Duodenal mucosa (tissue), 2 donors: ENCODE results near the gene ELFN2.
"Not testable (repeated sequence)": the region's sequence is repeated elsewhere in the genome, so short reads cannot be mapped to it uniquely, and the experiment has no call there.

ENCODE experiments used
- H3K27ac ChIP-seq: one replicate; pipeline ENCODE4 v1.7.0; 2013; ENCODE audit warnings: low read depth, low read length
- H3K27me3 ChIP-seq, 2 donors: one replicate each; pipeline ENCODE4 v1.7.0; 2013; ENCODE audit warnings: low read length in 2 of 2, control low read depth in 1 of 2; ENCODE audit not compliant: insufficient read depth in 2 of 2, control insufficient read depth in 1 of 2
- H3K36me3 ChIP-seq, 2 donors: one replicate each; pipeline ENCODE4 v1.7.0; 2013; ENCODE audit warnings: low read length in 2 of 2, control low read depth in 1 of 2; ENCODE audit not compliant: insufficient read depth in 2 of 2, control insufficient read depth in 1 of 2
- H3K4me1 ChIP-seq, 2 donors: one replicate each; pipeline ENCODE4 v1.7.0; 2013; ENCODE audit warnings: low read length in 2 of 2, control low read depth in 1 of 2; ENCODE audit not compliant: insufficient read depth in 2 of 2, control insufficient read depth in 1 of 2
- H3K4me3 ChIP-seq, 2 donors: one replicate each; pipeline ENCODE4 v1.7.0; 2013; ENCODE audit warnings: low read length in 2 of 2, low read depth in 1 of 2
- H3K9ac ChIP-seq, 2 donors: one replicate each; pipeline ENCODE4 v1.7.0; 2013; ENCODE audit warnings: low read length in 2 of 2, low read depth in 1 of 2
- H3K9me3 ChIP-seq, 2 donors: one replicate each; pipeline ENCODE4 v1.7.0; 2013; ENCODE audit warnings: low read length in 2 of 2, control low read depth in 1 of 2; ENCODE audit not compliant: control insufficient read depth in 1 of 2

Gene ELFN2

GRCh38 chr22:37334859-37335805, 92.1 kb downstream of the ELFN2 start:
- no peak overlapping the region for H3K4me3 ChIP-seq
- no peaks in the 10 kb centered on the region for H3K9me3 ChIP-seq
- peaks cover 28 to 34% of the 10 kb centered on the region in 2 donors for H3K27me3 ChIP-seq
- no peak overlapping the region for H3K27ac ChIP-seq
- no peak overlapping the region for H3K9ac ChIP-seq
- H3K4me1 ChIP-seq: peaks cover 51 to 52% of the 10 kb centered on the region in 2 donors
- H3K36me3 ChIP-seq: no peaks in the 10 kb centered on the region

- Histone ChIP-seq H3K36me3 (no peaks in the 10 kb centered on the region), H3K9me3 (no peaks in the 10 kb centered on the region), H3K27ac (no peak overlapping the region), H3K27me3 (peaks cover 28 to 34% of the 10 kb centered on the region in 2 donors), H3K4me3 (no peak overlapping the region), H3K4me1 (peaks cover 51 to 55% of the 10 kb centered on the region in 2 donors), H3K9ac (no peak overlapping the region)
Measured at GRCh38 chr22:37334461-37334858, 92.8 kb downstream of the ELFN2 start.

GRCh38 chr22:37333724-37334460, 93.4 kb downstream of the ELFN2 start:
- H3K27me3 ChIP-seq: peaks cover 28 to 34% of the 10 kb centered on the region in 2 donors
- H3K9ac ChIP-seq: no peak overlapping the region
- no peaks in the 10 kb centered on the region for H3K9me3 ChIP-seq
- H3K36me3 ChIP-seq: no peaks in the 10 kb centered on the region
- no peak overlapping the region for H3K27ac ChIP-seq
- peaks cover 47 to 51% of the 10 kb centered on the region in 2 donors for H3K4me1 ChIP-seq
- no peak overlapping the region for H3K4me3 ChIP-seq

GRCh38 chr22:37331856-37332536, 95.3 kb downstream of the ELFN2 start:
- H3K27me3 ChIP-seq: peaks cover 28 to 37% of the 10 kb centered on the region in 2 donors
- no peak overlapping the region for H3K4me3 ChIP-seq
- no peaks in the 10 kb centered on the region for H3K9me3 ChIP-seq
- H3K36me3 ChIP-seq: no peaks in the 10 kb centered on the region
- H3K4me1 ChIP-seq: peaks cover 39 to 43% of the 10 kb centered on the region in 2 donors
- no peak overlapping the region for H3K9ac ChIP-seq
- H3K27ac ChIP-seq: no peak overlapping the region

- Histone ChIP-seq H3K27ac (no peak overlapping the region), H3K4me1 (peaks cover 38 to 41% of the 10 kb centered on the region in 2 donors), H3K36me3 (no peaks in the 10 kb centered on the region), H3K9ac (no peak overlapping the region), H3K9me3 (no peaks in the 10 kb centered on the region), H3K27me3 (peaks cover 28 to 37% of the 10 kb centered on the region in 2 donors), H3K4me3 (no peak overlapping the region)
Measured at GRCh38 chr22:37331034-37331428, 96.2 kb downstream of the ELFN2 start.

GRCh38 chr22:37330200-37331033, 96.9 kb downstream of the ELFN2 start:
- Histone ChIP-seq H3K4me1 (peaks cover 36 to 39% of the 10 kb centered on the region in 2 donors), H3K9ac (no peak overlapping the region), H3K27me3 (peaks cover 29 to 33% of the 10 kb centered on the region in 2 donors), H3K36me3 (no peaks in the 10 kb centered on the region), H3K9me3 (no peaks in the 10 kb centered on the region), H3K4me3 (no peak overlapping the region), H3K27ac (no peak overlapping the region)

GRCh38 chr22:37329238-37330140, 97.8 kb downstream of the ELFN2 start:
- no peaks in the 10 kb centered on the region for H3K36me3 ChIP-seq
- no peak overlapping the region for H3K9ac ChIP-seq
- H3K9me3 ChIP-seq: no peaks in the 10 kb centered on the region
- peaks cover 34 to 43% of the 10 kb centered on the region in 2 donors for H3K4me1 ChIP-seq
- peaks cover 25 to 26% of the 10 kb centered on the region in 2 donors for H3K27me3 ChIP-seq
- H3K4me3 ChIP-seq: no peak overlapping the region
- H3K27ac ChIP-seq: no peak overlapping the region

GRCh38 chr22:37328538-37329237, 98.6 kb downstream of the ELFN2 start:
- H3K36me3 ChIP-seq, H3K4me3 ChIP-seq, H3K27ac ChIP-seq, H3K9ac ChIP-seq, H3K9me3 ChIP-seq: not testable (repeated sequence)
- Histone ChIP-seq H3K4me1 (peaks cover 42 to 48% of the 10 kb centered on the region in 2 donors), H3K27me3 (peaks cover 22 to 23% of the 10 kb centered on the region in 2 donors)
